ENCODE results near the gene LRRC53. TPM values are rescaled to one million over a fixed set of nuclear protein-coding genes. Genes with fewer than 3 reads are reported as not detected.

The LRRC53 gene
- total RNA-seq, 4 donors from 2014 or later = not detected

- WGBS, 2 donors (ENCODE audit: low coverage in 1 of 2) = 53% methylated on average over 9 to 15 of the region's 15 CpGs
- no peak overlapping the region for H3K4me3 ChIP-seq
- in situ Hi-C loops (cut with MboI; ENCODE audit: low pct_ligation_motif_present in 1 of 4, low pct_unique_long_range_greater_than_20kb in 1 of 4, low sequenced_read_pairs in 3 of 4) (no loop called here), intact Hi-C loops (cut with DNase I; ENCODE audit: low total_unique reads) (no loop called here)
- no peaks in the 10 kb centered on the region for H3K36me3 ChIP-seq
- H3K4me1 ChIP-seq = no peaks in the 10 kb centered on the region
- no peak overlapping the region for H3K27ac ChIP-seq
- DNase-seq = peak; percentile 27
- TF ChIP-seq EP300 (IDR thresholded peaks at IDR 0.05; ENCODE audit: low read depth) = no peak
- TF ChIP-seq CTCF (IDR thresholded peaks at IDR 0.05) = peak in 4 of 5 experiments; percentile 26 to 59 (median 48)
- no peak for TF ChIP-seq POLR2A (IDR thresholded peaks at IDR 0.05)
- TF ChIP-seq POLR2AphosphoS5 (IDR thresholded peaks at IDR 0.05) = no peak
- H3K9me3 ChIP-seq = no peaks in the 10 kb centered on the region
- H3K27me3 ChIP-seq = no peaks in the 10 kb centered on the region
Measured at GRCh38 chr1:74504125-74504932, 8.1 kb downstream of the LRRC53 start.

GRCh38 chr1:74502858-74503257 lies 9.6 kb downstream of the LRRC53 start:
- Histone ChIP-seq H3K27ac (no peak overlapping the region), H3K4me1 (no peaks in the 10 kb centered on the region), H3K36me3 (no peaks in the 10 kb centered on the region), H3K9me3 (no peaks in the 10 kb centered on the region), H3K4me3 (no peak overlapping the region), H3K27me3 (no peaks in the 10 kb centered on the region)
- DNase-seq = no peak
- intact Hi-C loops (cut with DNase I; ENCODE audit: low total_unique reads) = no loop called here
- 63 to 75% methylated on average over 1 to 2 of the region's 2 CpGs for WGBS, 2 donors (ENCODE audit: low coverage in 1 of 2)
- in situ Hi-C loops (cut with MboI; ENCODE audit: low pct_ligation_motif_present in 1 of 4, low pct_unique_long_range_greater_than_20kb in 1 of 4, low sequenced_read_pairs in 3 of 4) = no loop called here
- TF ChIP-seq CTCF (IDR thresholded peaks at IDR 0.05) = no peak
- TF ChIP-seq EP300 (IDR thresholded peaks at IDR 0.05; ENCODE audit: low read depth) = no peak
- no peak for TF ChIP-seq POLR2AphosphoS5 (IDR thresholded peaks at IDR 0.05)
- no peak for TF ChIP-seq POLR2A (IDR thresholded peaks at IDR 0.05)

DNA sequence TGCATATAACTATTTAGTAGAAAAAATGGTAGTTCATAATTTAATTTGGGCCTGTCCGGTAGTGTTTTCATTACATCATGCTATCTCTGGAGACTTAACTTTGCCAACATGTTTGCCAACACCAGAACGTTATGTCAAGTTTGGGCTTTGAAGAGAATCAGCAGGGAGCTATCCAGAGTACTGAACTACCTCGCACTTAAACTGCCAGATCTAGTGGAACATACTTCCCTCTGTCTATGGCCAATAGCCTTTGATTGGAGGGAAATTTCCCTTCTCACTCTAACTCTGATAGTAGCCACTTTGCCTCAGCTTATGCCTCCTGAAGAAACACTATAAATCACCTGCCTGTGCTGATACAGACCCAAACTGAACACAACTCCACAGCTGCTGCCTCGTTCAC lies 10.0 kb downstream of the LRRC53 start:
- Histone ChIP-seq H3K4me3 (no peak overlapping the region), H3K36me3 (no peaks in the 10 kb centered on the region), H3K9me3 (no peaks in the 10 kb centered on the region), H3K4me1 (no peaks in the 10 kb centered on the region), H3K27ac (no peak overlapping the region), H3K27me3 (no peaks in the 10 kb centered on the region)
- DNase-seq = no peak
- intact Hi-C loops (cut with DNase I; ENCODE audit: low total_unique reads) = no loop called here
- no peak for TF ChIP-seq CTCF (IDR thresholded peaks at IDR 0.05)
- in situ Hi-C loops (cut with MboI; ENCODE audit: low pct_ligation_motif_present in 1 of 4, low pct_unique_long_range_greater_than_20kb in 1 of 4, low sequenced_read_pairs in 3 of 4) = no loop called here
- 33 to 54% methylated on average over 2 to 4 of the region's 4 CpGs for WGBS, 2 donors (ENCODE audit: low coverage in 1 of 2)

DNA sequence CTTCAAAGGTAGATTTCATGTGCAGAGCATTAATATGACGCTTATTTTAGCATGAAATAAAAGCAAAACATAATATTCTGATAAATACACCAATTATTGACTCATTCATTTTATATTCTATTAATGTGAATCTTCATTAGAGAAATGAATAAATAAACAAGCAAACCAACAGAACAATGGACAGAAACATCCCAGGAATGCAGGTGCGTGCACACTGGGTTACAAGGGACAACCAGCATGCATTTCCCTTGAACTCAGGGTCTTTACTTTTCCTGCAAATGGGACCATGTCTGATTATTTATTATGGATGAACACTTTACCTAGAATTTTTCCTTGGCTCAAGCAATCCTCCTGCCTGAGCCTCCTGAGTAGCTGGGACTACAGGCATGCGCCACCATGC lies 13.5 kb downstream of the LRRC53 start:
- in situ Hi-C loops (cut with MboI; ENCODE audit: low pct_ligation_motif_present in 1 of 4, low pct_unique_long_range_greater_than_20kb in 1 of 4, low sequenced_read_pairs in 3 of 4) = no loop called here

More for the DNA sequence above, 13.5 kb downstream of the LRRC53 start:
- H3K4me1 ChIP-seq = no peaks in the 10 kb centered on the region
- 76 to 77% methylated on average over 3 of the region's 3 CpGs for WGBS, 2 donors (ENCODE audit: low coverage in 1 of 2)
- H3K9me3 ChIP-seq = no peaks in the 10 kb centered on the region
- no peaks in the 10 kb centered on the region for H3K27me3 ChIP-seq
- no peak overlapping the region for H3K27ac ChIP-seq
- TF ChIP-seq POLR2A (IDR thresholded peaks at IDR 0.05) (no peak), POLR2AphosphoS5 (IDR thresholded peaks at IDR 0.05) (no peak), CTCF (IDR thresholded peaks at IDR 0.05) (no peak), EP300 (IDR thresholded peaks at IDR 0.05; ENCODE audit: low read depth) (no peak)
- no peak for DNase-seq
- no peaks in the 10 kb centered on the region for H3K36me3 ChIP-seq
- intact Hi-C loops (cut with DNase I; ENCODE audit: low total_unique reads) = no loop called here
- H3K4me3 ChIP-seq = no peak overlapping the region
